ENCODE results near the gene MEIS2.

DNA sequence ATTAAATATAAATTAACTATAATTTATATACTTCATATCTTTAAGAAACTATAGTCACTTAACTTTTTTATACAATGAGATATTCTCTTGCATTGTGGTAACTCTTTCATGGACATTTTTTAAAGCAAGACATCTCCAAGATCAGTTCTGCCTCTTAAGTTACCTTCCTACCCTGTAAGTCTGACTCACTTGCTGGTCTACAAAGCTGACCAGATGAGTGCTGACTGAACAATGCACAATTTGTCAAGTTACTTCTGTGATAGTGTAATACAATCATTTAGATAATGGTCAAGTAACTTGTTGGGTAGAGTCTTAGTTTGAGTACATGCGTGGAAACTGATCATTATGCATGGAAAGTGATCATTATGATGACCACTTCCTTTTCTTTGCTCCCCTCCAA lies 145.9 kb downstream of the MEIS2 start:
- TF ChIP-seq, protein P1, sequence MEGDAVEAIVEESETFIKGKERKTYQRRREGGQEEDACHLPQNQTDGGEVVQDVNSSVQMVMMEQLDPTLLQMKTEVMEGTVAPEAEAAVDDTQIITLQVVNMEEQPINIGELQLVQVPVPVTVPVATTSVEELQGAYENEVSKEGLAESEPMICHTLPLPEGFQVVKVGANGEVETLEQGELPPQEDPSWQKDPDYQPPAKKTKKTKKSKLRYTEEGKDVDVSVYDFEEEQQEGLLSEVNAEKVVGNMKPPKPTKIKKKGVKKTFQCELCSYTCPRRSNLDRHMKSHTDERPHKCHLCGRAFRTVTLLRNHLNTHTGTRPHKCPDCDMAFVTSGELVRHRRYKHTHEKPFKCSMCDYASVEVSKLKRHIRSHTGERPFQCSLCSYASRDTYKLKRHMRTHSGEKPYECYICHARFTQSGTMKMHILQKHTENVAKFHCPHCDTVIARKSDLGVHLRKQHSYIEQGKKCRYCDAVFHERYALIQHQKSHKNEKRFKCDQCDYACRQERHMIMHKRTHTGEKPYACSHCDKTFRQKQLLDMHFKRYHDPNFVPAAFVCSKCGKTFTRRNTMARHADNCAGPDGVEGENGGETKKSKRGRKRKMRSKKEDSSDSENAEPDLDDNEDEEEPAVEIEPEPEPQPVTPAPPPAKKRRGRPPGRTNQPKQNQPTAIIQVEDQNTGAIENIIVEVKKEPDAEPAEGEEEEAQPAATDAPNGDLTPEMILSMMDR (IDR thresholded peaks at IDR 0.05; ENCODE audit: insufficient read depth, low read depth, low read length) = no peak
- no peak for TF ChIP-seq EZH2 (IDR thresholded peaks at IDR 0.05; ENCODE audit: insufficient read depth, low read length)

Data from astrocyte (in vitro differentiated cells and primary cell).